GM18511 (cell line): Measurements from ENCODE around the gene TRNAU1AP.
"Not testable (repeated sequence)": the region's sequence is repeated elsewhere in the genome, so short reads cannot be mapped to it uniquely, and the experiment has no call there.

ENCODE experiments used
- ATAC-seq: cut with Tn5 transposase; IDR thresholded peaks from one replicate; pipeline ENCODE4 v1.9.1; 2021; ENCODE audit warnings: mild to moderate bottlenecking, moderate library complexity; ENCODE audit not compliant: unreplicated experiment

TRNAU1AP gene

GRCh38 chr1:28521502-28522164 is 31.3 kb upstream of the TRNAU1AP start:
- ATAC-seq: no peak

GRCh38 chr1:28522537-28522936 is 30.3 kb upstream of the TRNAU1AP start:
- ATAC-seq: not testable (repeated sequence)

GRCh38 chr1:28525002-28525642 is 27.8 kb upstream of the TRNAU1AP start:
- not testable (repeated sequence) for ATAC-seq

- ATAC-seq: no peak
Observed at GRCh38 chr1:28526886-28527285, 26.0 kb upstream of the TRNAU1AP start.

GRCh38 chr1:28530456-28530855 is 22.4 kb upstream of the TRNAU1AP start:
- no peak for ATAC-seq

GRCh38 chr1:28534671-28535070 is 18.2 kb upstream of the TRNAU1AP start:
- ATAC-seq: no peak

GRCh38 chr1:28535180-28535579 is 17.7 kb upstream of the TRNAU1AP start:
- ATAC-seq: no peak

GRCh38 chr1:28537457-28538199 is 15.3 kb upstream of the TRNAU1AP start:
- no peak for ATAC-seq

GRCh38 chr1:28538286-28538685 is 14.6 kb upstream of the TRNAU1AP start:
- ATAC-seq: no peak

GRCh38 chr1:28540651-28541050 is 12.2 kb upstream of the TRNAU1AP start:
- no peak for ATAC-seq

GRCh38 chr1:28541414-28542015 is 11.4 kb upstream of the TRNAU1AP start:
- ATAC-seq: not testable (repeated sequence)

GRCh38 chr1:28545246-28545628 is 7.6 kb upstream of the TRNAU1AP start:
- ATAC-seq: no peak

- no peak for ATAC-seq
Observed at GRCh38 chr1:28548318-28548717, 4.6 kb upstream of the TRNAU1AP start.

GRCh38 chr1:28551381-28551780 is 1.5 kb upstream of the TRNAU1AP start:
- no peak for ATAC-seq

- ATAC-seq: no peak
Observed at GRCh38 chr1:28560886-28561285, 8.0 kb downstream of the TRNAU1AP start.

GRCh38 chr1:28564310-28564709 is 11.4 kb downstream of the TRNAU1AP start:
- ATAC-seq: no peak

- no peak for ATAC-seq
Observed at GRCh38 chr1:28565040-28565439, 12.2 kb downstream of the TRNAU1AP start.

GRCh38 chr1:28565726-28566125 is 12.8 kb downstream of the TRNAU1AP start:
- ATAC-seq: no peak

GRCh38 chr1:28566931-28567330 is 14.0 kb downstream of the TRNAU1AP start:
- no peak for ATAC-seq

GRCh38 chr1:28571911-28572310 is 19.0 kb downstream of the TRNAU1AP start:
- no peak for ATAC-seq

GRCh38 chr1:28572891-28573290 is 20.0 kb downstream of the TRNAU1AP start:
- not testable (repeated sequence) for ATAC-seq

GRCh38 chr1:28573564-28573963 is 20.7 kb downstream of the TRNAU1AP start:
- no peak for ATAC-seq
